Activated CD4-positive, alpha-beta T cell treated with anti-CD3 and anti-CD28 coated beads for 1 hour (primary cell): ENCODE measurements around the gene URB2.
"Not testable (repeated sequence)": the region's sequence is repeated elsewhere in the genome, so short reads cannot be mapped to it uniquely, and the experiment has no call there.

Experiments
- DNase-seq: peaks from one replicate; pipeline ENCODE4 v3.0.0-alpha.2; 2020

Gene URB2

DNA sequence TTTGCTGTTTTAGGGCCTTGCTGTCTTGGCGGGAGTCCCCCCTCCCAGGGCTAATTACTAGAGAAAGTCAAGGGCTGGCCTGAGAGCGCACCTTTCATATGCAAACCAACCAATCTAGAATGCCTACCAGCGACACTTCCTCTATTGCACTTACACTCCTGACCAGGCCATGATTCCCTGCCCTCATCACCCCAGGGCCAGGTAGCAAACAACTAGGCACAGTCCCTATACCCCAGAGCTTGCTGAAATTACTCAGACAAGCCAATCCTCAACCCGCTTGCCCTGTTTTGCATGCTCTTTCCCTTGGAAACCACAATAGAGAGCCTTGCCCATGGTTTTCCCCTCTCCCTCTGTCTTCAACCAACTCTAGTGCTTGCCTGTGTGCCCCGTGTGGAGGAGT lies 70.3 kb downstream of the URB2 start:
- no peak for DNase-seq

DNA sequence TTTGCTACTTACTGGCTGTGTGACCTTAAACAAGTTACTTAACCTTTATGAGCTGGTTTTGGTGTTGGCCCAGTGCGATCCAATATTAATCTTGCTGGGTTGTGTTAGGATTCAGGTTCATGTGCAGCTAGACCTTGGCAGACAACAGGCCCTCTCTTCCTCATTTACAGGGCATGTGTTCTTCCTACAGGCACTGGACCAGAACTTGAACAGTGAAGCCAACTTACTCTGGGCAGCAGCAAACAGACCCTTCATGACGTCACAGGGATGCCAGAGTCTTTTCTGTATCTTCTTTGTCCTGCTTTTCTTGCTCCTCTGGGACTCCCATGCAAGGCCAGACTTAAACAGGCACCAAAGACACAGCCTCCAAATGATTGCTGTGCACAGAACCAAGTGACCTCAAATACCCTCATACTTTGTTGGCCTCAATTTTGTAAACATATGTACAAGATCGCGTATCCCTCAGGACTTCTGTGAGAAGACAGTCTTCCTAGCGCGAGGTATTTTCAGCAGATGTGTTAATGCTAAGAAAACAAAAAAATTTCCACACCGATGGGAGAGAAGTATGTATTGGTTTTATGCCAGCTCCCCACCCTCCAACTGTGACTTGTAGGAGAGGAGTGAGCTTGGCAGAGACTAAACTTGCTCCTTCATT lies 73.7 kb downstream of the URB2 start:
- no peak for DNase-seq

DNA sequence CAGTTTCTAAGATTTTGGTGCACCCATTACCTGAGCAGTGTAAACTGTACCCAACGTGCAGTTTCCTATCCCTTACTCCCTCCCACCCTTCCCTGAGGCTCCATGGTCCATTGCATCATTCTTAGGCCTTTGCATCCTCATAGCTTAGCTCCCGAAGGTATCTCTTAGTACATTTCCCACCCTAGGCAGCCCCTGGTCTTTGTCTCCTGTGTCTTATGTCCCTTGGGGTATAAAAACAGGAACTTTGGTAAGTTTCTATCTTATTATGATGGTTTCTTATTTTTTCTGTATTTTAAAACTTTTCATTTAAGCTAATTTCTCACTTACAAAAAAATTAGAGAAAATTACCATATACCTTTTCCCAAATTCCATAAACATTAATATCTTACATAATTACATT lies 78.1 kb downstream of the URB2 start:
- no peak for DNase-seq

DNA sequence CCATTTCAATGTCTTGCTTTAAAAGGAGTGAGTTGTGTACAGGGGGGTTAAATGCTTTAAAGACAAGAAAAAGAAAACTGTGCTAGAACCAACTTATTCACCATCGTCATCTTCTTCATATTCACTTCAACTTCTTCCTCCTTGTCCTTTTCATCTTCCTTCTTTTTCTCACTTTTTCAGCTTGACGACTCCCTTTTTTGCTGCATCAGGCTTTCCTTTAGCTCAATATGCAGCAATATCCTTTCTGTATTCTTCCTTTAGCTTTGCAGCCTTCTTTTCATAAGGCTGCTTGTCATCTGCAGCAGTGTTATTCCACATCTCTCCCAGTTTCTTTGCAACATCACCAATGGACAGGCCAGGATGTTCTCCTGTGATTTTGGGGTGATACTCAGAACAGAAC lies 79.1 kb downstream of the URB2 start:
- not testable (repeated sequence) for DNase-seq

DNA sequence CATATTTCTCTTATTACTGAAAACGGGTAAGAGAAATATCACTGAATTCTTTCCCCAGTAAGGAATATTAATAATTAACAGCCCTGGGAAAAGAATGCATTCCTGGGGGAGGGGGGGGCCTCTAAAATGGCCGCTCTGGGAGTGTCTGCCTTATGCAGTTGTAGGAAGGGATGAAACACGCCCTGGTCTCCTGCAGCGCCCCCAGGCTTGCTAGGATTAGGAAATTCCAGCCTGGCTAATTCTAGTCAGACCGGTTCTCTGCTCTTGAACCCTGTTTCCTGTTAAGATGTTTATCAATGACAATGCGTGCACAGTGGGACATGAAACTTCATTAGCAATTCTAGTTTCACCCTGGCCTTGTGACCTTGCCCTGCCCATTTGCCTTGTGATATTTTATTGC lies 81.1 kb downstream of the URB2 start:
- not testable (repeated sequence) for DNase-seq

DNA sequence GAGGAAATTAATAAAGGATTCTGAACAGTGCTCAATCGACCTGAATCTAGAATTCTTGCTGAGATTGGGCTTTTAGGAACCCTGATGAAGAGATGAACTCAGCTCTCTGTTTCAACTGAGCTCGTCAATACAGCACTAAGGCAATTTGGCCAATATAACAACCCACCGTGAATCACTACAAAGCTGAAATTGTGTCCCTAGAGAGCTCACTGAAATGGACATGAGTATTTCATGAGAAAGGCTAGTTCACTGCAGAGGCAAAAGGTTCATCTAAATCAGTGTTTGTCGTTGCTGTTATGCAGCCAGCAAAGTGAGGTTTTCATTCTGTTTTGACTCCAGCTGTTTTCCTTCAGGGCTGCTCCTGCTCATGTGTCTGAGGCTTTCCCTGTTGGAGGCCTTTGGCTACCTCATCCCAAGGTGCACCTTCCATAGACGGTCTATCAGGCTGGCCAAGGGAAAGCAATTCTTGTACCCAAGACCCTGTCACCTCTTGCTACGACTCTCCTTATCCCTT lies 83.5 kb downstream of the URB2 start:
- no peak for DNase-seq
